NCI-H2227 treated with DMSO at 0.1 percent for 48 hours (cell line): ENCODE measurements around the gene LZTS2.
"Not testable (repeated sequence)": the region's sequence is repeated elsewhere in the genome, so short reads cannot be mapped to it uniquely, and the experiment has no call there.

ENCODE experiments used
- DNase-seq: peaks from one replicate; lab custom pipeline; 2025; lab: John Stamatoyannopoulos, UW

LZTS2 gene

DNA sequence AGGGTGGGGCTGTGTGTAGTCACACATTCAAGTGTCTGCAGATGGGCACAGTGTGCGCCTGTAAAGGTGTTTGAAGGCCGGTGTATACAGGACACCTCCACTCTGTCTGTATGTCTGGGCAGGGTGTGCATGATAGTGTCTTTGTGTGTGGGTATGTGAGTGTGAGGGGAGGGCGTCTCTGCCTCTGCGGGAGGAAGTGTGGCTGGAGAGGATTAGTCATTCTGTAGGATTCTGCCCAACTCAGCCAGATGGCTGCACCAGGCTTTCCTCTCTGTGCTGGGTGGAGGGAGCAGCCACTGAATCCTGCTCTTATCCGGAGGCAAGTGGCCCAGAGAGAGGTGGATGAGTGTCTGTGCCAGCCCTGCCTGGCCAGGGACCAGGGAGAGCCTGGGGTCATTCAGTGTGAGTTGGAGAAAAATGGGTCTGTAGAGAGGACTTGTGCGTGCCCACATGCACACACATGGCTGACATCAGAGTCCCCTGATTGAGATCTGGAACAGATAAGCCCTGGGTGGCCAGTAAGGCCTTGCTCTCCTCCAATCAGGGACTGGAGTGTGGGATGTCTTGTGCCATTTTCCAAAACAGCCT, 33.1 kb downstream of the LZTS2 start:
- no peak for DNase-seq

DNA sequence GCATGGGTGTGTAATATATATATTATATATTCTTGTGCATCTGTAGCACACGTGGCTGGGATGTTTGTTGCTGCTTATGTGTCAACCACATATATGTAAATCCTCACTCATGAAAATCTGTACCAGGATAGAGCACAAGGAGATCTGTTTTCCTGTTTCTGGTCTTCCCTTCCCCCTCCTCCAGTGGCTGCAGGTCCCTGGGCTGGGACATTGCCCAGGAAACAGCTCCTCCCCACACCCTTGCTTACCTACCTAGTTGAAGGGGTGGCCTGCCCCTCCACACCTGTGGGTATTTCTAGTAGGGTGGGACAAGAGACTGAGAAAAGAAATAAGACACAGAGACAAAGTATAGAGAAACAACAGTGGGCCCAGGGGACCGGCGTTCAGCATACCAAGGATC, 33.7 kb downstream of the LZTS2 start:
- DNase-seq = no peak

DNA sequence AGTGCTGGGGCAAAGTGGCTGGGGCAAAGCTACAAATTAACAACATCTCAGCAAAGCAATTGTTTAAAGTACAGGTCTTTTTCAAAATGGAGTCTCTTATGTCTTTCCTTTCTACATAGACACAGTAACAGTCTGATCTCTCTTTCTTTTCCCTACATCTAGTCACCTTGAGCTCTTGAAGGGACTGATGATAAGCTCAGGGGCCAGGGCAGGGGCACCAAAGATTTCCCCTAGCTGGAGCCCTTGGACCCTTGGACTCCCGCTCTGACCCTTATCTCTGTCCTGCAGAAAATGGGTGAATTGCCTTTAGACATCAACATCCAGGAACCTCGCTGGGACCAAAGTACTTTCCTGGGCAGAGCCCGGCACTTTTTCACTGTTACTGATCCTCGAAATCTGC, 34.8 kb downstream of the LZTS2 start:
- DNase-seq = not testable (repeated sequence)

DNA sequence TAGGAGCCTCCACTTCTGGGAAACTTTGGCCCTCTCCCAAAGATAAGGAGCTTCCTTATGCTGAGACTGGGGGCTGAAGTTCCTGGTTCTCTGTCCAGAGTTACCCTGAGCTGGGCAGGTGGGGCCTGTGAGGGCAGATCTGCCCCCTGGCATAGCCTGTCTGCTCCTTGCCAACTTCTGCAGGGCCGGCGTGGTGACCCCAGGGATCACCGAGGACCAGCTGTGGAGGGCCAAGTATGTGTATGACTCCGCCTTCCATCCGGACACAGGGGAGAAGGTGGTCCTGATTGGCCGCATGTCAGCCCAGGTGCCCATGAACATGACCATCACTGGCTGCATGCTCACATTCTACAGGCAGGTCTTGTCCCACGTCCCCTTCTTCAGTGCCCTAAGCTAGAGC, 35.7 kb downstream of the LZTS2 start:
- no peak for DNase-seq

DNA sequence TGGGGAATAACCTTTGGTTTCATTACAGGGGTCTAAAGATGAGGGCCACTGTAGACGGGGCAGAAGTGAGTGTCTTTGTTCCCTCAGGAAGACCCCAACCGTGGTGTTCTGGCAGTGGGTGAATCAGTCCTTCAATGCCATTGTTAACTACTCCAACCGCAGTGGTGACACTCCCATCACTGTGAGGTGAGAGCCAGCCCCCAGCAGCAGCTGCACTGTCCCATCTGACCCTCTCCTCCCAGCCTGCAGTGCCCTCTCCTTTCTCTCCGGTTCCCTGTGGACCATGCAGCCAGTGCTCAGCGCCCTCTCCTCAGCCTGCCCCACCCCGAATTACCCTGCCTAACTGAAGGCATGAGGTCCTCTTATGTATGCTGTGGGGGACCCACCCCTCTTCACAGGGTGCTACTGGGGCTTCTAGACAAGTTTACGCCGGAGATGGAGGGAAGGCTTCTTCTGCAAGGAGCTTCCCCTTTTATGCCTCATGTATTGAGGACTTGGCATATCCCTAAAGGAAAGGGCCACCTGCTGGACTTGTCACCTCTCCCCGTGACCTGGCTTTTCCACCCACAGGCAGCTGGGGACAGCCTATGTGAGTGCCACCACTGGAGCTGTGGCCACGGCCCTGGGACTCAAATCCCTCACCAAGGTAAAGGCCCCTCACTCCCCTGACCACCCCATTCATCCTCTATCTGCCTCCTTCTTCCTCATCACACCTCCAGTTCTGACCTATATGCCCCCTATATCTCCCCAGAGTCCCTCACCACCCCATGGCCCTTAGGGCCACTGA, 36.5 kb downstream of the LZTS2 start:
- DNase-seq = no peak

DNA sequence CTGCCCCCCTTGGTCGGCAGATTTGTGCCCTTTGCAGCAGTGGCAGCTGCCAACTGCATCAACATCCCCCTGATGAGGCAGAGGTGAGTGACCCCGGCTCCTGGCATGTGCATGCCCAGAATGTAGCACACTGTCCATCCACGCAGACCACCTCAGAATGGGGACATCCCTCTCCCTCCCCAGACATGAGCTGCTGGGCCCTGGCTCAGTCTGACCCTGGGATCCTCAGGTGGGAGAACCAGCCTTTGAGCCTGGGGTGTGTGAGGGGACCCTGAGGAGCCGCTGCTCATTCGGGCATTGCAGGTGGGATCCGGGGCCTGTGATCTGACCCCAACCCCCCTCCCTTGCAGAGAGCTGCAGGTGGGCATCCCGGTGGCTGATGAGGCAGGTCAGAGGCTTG, 37.1 kb downstream of the LZTS2 start:
- no peak for DNase-seq

DNA sequence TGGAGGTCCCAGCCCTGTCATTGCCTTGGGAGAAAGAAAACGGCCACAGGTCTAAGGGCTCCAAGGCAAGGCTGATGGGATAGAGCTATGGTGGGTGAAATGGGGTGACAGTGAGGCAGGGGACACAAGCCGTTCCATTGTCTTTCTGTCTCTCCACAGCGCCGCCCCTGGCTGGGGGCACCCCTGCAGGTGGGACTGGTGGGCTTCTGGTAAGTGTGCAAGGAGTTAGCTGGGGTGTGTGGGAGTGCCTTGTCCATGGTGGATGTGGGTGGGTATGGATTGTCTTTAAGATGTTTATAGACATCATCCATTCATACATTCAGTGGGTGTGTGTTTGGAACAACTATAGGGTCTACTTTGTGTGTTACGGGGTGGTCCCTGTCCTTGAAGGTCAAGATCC, 38.9 kb downstream of the LZTS2 start:
- no peak for DNase-seq

DNA sequence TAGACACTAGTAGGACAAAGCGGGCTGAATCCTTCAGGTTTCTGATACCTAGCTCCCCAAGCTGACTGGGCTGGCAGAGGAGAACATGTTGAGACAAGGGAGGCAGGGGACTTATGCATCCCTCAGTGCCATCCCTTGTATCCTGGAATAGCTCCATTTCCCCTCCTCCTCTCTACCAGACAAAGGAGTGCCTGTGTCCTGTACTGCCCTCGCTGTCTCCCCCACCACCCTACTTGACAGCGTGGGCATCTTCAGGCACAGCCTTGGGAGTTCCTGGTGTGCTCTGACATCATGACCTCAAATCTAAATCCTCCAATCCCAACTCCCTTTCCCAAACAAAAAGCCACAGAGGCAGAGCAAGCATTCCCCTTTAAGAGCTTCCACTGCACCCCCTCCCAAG, 40.5 kb downstream of the LZTS2 start:
- DNase-seq = no peak

DNA sequence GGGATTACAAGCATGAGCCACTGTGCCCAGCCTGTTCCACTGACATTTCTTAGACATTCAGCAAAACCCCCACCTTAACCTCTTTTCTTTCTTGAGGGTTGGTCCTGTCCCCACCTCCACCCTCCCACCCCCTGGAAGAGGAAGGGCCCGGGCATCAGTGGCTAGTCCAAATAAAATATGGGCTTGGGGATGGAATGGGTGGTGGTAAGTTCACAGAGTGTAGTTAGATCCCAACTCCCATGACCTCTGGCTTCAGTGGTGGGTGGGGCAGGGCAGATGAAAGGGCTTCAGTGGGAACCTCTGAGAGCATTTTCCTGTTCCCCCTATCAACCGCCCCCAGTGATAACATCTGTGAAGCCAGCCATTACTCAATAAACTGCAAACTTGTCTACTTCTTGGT, 41.2 kb downstream of the LZTS2 start:
- DNase-seq = no peak

DNA sequence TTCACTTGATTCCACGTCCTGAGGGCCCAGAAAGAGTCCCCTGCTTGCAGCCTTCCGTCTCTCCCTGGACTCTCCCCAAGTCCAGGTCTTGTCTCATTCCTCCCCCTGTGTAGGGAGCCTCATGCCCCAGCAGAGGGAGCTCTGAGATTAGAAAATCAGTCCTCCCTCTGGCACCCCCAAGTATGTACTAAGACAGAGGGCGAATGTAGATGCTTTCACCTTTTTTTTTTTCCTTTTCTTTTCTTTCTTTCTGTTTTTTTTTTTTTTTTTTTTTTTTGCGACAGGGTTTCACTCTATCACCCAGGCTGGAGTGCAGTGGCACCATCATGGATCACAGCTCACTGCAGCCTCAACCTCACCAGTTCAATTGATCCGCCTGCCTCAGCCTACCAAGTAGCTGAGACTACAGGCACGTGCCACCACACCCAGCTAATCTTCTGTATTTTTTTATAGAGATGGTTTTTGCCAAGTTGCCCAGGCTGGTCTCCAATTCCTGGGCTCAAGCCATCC, 41.7 kb downstream of the LZTS2 start:
- peak; percentile 25 for DNase-seq

DNA sequence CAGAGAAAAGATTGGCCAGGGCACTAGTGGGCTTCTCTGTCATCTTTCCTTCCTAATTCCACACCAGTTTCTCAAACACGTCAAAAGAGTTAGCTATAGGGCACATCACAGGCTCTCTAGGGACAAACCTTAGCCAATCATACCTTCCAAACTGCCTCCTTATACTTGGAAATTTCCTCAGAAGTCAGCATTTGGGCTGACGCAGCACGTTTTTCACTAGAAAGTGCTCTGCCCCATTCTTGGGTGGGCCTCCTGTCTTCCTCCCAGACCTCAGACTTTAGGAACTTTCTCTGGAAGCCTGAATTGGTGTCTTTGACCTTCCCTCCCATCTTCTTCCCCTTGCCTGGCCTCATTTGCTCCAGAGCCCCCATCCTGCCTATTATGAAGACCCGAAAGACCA, 42.5 kb downstream of the LZTS2 start:
- DNase-seq = no peak

DNA sequence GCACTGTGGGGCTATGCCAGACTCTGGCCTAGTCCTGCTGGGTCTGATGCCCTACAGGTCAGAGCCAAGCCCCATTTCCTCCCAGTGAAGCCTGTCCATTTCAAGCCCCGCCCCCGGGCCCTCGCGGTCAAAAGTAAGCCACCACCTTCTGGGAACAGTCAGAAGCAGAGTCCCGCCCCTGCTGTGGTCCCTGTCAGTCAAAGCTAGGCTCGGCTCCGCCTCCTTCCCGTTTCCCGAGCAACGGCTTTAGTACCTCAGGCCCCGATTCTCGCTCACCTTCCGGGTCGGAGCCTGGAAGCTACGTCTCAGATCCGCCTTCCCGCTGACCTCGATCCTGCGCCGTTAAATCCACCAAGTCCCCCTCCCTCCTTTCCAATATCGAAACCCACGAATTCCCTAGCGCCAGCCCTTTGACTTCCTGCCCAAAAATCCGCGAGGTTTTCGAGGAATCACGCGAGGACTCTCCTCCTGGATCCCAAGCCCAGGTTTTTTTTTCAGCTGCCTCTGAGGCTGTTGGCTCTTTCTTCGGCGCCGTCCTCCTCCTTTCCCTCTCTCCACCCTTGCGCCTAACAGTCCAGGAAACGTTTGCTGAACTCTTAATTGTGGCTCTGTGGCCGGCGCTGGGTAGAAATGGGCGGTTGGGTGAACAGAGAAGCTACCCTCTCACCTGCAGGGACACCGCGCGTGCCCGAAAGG, 43.2 kb downstream of the LZTS2 start:
- DNase-seq = peak; percentile 90

DNA sequence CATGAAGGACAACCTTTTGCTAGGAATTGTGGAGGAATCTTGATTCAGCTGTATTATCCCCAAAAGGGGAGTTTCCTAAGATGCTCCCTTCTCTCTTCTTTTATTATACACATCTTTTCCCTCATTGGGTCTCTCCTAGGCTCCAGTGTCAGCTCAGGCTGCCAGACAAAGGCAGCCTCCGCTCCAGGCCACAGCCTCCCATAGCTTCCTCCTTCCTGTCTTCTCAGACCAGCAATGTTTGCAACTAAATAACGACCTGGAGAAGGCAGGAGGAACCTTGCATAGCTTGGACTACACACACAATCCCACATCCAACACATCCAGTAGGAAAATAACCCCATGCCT, 43.7 kb downstream of the LZTS2 start:
- no peak for DNase-seq

DNA sequence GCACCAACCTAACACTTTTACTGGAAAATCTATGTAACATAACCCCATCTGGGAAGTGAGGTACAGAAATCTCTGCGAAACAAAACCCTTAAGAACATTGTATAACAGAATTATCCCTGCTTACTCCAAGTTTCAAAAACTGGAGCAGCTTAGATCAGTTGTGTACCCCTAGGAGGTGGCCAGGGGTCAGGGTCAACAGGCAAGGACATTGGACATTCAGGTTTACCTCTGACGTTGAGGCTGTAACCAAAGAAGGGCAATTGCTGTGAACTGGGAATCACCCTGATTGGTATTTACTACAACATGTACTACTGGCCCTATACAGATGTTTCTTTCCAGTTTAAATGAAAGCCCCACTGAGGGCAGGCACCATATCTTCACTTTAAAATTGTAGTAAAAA, 44.5 kb downstream of the LZTS2 start:
- no peak for DNase-seq

DNA sequence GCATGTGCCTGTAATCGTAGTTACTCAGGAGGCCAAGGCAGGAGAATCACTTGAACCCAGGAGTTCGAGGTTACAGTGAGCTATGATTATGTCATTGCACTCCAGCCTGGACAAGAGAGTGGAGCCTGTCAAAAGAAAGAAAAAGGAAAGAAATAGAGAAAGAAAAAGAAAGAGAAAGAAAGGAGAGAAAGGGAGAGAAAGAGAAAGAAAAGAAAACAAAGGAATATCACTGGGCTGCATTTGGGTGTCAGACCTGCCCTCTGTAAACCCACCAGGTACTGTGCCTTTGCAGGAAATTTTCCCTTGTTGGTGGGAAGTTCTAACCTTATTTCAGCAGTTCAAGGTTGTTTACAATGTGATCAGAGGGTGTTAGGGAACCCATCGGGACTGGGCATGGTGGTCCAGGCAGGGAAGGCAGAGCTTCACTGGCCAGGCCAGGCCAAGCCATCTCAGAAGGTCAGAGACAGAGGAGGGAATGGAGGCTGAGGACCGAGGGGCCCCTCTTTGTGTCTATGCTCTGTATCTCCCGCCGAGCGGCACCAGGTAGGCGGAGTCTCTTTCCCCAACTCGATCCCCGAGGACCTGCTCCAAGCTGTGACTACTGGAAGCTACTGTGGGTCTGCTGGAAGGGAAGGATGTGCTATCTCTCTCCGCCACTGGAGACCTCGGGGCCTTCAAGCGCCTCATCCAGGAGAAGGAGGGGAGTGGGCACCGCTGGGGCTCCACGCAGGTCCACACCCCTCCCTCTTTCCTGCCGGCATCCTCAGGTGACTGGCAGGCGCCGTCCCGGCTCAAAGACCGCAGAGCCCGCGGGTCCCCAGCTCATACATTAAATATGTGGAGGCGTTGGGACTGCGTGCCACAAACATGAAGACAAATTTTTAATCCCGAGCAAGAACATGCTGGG, 47.0 kb downstream of the LZTS2 start:
- peak; percentile 17 for DNase-seq

DNA sequence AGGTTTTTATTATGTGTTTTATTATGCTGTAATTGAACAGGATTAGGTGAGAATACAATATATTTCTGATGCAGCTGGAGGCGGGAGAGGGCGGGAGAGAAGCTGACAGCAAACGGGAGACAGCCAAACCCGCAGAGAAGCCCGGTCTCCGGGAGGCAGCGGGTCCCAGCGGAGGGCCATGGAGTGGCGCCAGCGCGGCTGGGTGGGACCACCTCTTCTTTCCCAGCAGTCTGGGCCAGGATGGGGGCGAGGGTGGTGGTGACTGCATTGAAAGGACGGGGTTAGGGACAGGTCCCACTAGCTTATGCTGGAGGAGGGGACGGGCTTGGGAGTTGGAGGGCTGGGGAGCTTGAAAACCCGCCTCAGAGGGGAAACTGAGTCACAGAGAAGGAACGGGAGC, 47.7 kb downstream of the LZTS2 start:
- no peak for DNase-seq

DNA sequence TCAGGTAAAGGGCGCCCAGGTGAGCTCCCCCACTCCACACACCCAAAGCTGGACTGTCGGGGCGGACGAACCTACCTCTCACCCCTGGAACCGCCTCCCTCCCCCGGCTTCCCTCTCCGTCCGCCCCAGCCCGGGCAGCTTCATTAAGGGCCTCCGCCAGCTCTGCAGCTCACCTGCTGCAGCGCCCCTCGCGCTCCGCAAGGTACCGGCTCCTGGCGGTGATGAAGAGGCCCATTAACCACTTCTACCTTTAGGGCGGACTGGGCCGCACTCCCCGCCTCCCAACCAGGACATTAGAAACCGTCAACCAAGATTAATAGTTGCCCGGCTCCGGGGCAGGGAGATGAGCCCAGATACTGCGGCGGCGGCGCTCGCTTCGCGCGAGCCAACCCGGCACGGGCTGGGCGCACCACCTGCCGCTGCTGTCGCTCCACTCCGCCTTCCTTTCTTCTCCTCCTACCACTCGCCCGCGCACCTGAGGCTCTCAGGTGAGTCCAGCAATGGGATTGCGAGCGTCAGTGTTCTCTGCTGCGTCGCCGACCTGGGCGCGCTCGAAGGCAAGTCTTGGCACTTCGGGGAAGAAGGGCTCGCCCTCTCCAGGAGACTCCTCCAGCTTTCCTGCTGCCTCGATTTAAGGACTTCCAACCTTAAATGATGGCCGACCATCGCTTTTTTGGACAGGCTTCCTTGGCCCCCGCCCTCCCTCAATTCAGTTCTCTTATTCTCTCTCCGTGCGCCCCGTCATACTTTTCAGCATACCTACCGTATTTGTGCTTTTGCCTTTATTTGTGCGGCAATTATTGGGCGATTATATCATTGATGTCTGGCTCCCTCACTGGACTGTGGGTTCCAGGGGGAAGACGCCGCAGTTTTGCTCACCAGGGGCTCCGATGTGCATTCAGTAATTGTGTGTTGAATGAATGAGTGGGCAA, 48.6 kb downstream of the LZTS2 start:
- DNase-seq = no peak

DNA sequence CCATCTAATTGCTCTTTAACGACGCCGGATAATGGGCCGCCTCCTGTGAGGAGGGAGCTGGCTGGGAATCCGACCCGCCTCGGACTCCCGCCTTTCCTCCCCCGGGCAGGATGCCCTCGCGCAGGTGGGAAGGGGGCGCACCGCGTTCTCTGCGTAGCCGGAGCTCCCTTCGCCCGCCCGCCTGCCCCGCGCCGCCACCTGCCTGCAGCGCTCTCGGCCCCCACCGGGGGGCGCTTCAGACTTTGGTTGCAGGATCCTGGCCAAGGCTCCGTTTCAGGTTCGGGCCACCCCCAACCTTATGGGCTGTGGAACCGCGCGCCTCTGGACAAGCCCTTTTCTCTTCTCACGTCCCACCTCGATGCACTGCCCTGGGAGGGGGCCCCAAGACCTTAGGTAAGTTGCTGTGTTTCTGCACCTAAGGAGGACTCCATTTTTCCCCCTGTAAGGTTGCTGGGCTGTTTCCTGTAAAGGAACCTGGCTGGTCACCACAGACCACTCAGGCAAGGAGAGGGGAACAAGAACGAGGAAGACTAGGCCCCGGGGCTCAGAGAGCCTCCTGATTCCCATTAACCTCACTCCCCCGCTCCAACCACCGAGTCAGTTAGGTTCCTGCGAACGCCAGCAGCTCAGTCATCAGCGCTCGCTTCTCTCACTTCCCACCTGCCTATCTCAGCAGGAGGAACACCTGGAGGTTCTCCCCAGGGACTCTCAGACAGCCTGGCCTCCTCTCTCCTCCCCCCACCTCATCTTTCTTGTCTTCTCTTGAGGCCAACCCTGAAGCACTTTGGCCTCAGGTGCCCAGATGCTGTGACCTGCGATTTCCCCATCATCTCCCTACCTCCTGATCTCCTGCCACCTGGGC, 50.8 kb downstream of the LZTS2 start:
- DNase-seq = peak; percentile 18

DNA sequence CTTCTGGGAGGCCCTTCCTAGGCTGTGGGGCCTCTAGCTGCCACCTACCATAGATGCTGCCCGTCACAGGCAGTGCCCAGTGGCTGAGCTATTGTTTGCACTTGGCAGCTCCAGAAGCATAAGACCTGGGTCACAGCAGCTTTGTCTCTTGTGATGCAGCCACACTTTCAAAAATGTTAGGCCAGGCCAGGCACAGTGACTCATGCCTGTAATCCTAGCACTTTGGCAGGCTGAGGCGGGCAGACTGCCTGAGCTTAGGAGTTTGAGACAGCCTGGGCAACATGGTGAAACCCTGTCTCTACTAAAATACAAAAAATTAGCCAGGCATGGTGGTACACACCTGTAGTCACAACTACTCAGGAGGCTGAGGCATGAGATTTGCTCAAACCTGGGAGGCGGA, 52.7 kb downstream of the LZTS2 start:
- DNase-seq = no peak

DNA sequence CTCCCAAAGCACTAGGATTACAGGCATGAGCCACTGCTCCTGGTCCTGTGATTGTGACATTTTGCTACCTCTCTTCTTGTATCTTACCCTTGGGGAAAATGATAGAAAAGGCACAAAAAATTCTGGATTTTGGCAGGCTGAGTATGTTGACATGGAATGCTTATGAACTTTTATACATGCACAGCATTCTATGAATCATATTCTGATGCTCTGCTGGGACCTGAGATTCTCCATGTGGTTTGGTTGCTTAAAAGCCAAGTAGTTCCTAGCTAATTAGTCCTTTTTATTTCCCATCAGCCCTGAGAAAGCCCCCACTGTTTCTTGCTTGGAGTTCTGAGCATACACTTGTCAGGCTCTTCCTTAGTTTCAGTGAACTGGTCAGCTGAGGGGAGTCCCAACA, 53.9 kb downstream of the LZTS2 start:
- DNase-seq = no peak
